AG04449 (cell line): Measurements from ENCODE around the gene RNF212.

ENCODE experiments used
- CTCF ChIA-PET: fragments of 350-600 bp; formaldehyde crosslinking; extraction: SDS; loops from one replicate; lab custom pipeline; 2021; ENCODE audit warnings: antibody characterized with exemption; lab: Yijun Ruan, JAX
- POLR2A ChIA-PET: fragments of 400-600, 350-600 bp; formaldehyde crosslinking; extraction: SDS; loops from one replicate; lab custom pipeline; 2020; ENCODE audit warnings: antibody characterized with exemption, inconsistent platforms; lab: Yijun Ruan, JAX
- DNase-seq: peaks from one replicate; pipeline ENCODE4 v3.0.0-alpha.2; 2010; ENCODE audit warnings: low read depth, low spot score
- H3K4me3 ChIP-seq: 2 replicates; pipeline ENCODE4 v1.5.1; 2011; ENCODE audit warnings: low read depth, mild to moderate bottlenecking, control low read depth, low read length
- CTCF ChIP-seq: IDR thresholded peaks from one replicate; pipeline ENCODE4 v1.5.1; 2011; ENCODE audit warnings: mild to moderate bottlenecking, moderate library complexity, low read length, control low read depth, inconsistent platforms; ENCODE audit not compliant: insufficient read depth; ENCODE audit errors: missing control alignments

RNF212 gene

GRCh38 chr4:1099684-1100335, 13.6 kb downstream of the RNF212 start:
- DNase-seq = no peak
- ChIA-PET POLR2A (no interaction called here), CTCF (no interaction called here)
- TF ChIP-seq CTCF = no peak
- H3K4me3 ChIP-seq = no peak overlapping the region

GRCh38 chr4:1099270-1099669, 14.1 kb downstream of the RNF212 start:
- H3K4me3 ChIP-seq = no peak overlapping the region
- ChIA-PET POLR2A (no interaction called here), CTCF (interaction anchor here (2.1 kb wide), 1 partner anchor 26 kb away, joined by 7 read pairs; no protein-coding TSS in a partner anchor)
- DNase-seq = no peak
- TF ChIP-seq CTCF = no peak

GRCh38 chr4:1098311-1098925, 14.9 kb downstream of the RNF212 start:
- no peak for TF ChIP-seq CTCF
- CTCF ChIA-PET = interaction anchor here (2.1 kb wide), 1 partner anchor 25 kb away, joined by 7 read pairs; no protein-coding TSS in a partner anchor
- POLR2A ChIA-PET = no interaction called here
- H3K4me3 ChIP-seq = no peak overlapping the region
- DNase-seq = no peak

GRCh38 chr4:1097553-1097952, 15.8 kb downstream of the RNF212 start:
- ChIA-PET POLR2A (no interaction called here), CTCF (interaction anchor here (2.1 kb wide), 1 partner anchor 24 kb away, joined by 7 read pairs; no protein-coding TSS in a partner anchor)
- no peak for TF ChIP-seq CTCF
- no peak for DNase-seq
- H3K4me3 ChIP-seq = no peak overlapping the region

- DNase-seq = no peak
- ChIA-PET POLR2A (no interaction called here), CTCF (no interaction called here)
- TF ChIP-seq CTCF = no peak
- H3K4me3 ChIP-seq = no peak overlapping the region
These were observed 16.5 kb downstream of the RNF212 start for GRCh38 chr4:1096841-1097240.

- no peak for TF ChIP-seq CTCF
- POLR2A ChIA-PET = no interaction called here
- CTCF ChIA-PET = interaction anchor here (1.1 kb wide), 1 partner anchor 23 kb away, joined by 4 read pairs; no protein-coding TSS in a partner anchor
- no peak overlapping the region for H3K4me3 ChIP-seq
- no peak for DNase-seq
These were observed 19.1 kb downstream of the RNF212 start for GRCh38 chr4:1094336-1094690.
